Measurements from ENCODE around the gene LARGE1. TPM values are rescaled to one million over a fixed set of nuclear protein-coding genes. Genes with fewer than 3 reads are reported as not detected.

Gene LARGE1
- polyA plus RNA-seq (2013): 0.53 TPM

- H3K36me3 ChIP-seq (ENCODE audit: control insufficient read depth in 4 of 4, insufficient read depth in 4 of 4, low read length in 3 of 4): no peaks in the 10 kb centered on the region
- POLR2A ChIA-PET: no interaction called here
- H3K27ac ChIP-seq (ENCODE audit: insufficient read depth in 1 of 2, low read depth in 1 of 2, low read length in 2 of 2, poor library complexity in 1 of 2, severe bottlenecking in 2 of 2): no peak within 1 kb of the TSS
- H3K4me1 ChIP-seq (ENCODE audit: control extremely low read depth in 1 of 4, control insufficient read depth in 4 of 4, insufficient read depth in 4 of 4, low read length in 3 of 4): peaks cover 3 to 32% (median 21%) of the 10 kb centered on the region in 4 experiments
- WGBS (ENCODE audit: insufficient coverage): 0% methylated on average over 10 of the region's 47 CpGs
- peak in 2 of 3 donors; percentile 6 to 27 for DNase-seq
- no peaks in the 10 kb centered on the region for H3K9me3 ChIP-seq (ENCODE audit: control extremely low read depth in 1 of 5, control insufficient read depth in 4 of 5, insufficient read depth in 2 of 5, low read depth in 1 of 5, low read length in 4 of 5)
- H3K27me3 ChIP-seq (replicated peaks in 2 of 5; ENCODE audit: control insufficient read depth in 4 of 5, insufficient read depth in 5 of 5, low read length in 4 of 5): peaks cover 20 to 60% (median 34%) of the 10 kb centered on the region in 5 experiments
- H3K4me3 ChIP-seq (ENCODE audit: control insufficient read depth in 1 of 7, extremely low read depth in 1 of 7, insufficient read depth in 4 of 7, low read depth in 2 of 7, low read length in 6 of 7): peak within 1 kb of the TSS; percentile 37 to 79 (median 67)
- CTCF ChIA-PET: interaction anchor here (1.4 kb wide), 1 partner anchor 16 kb away, joined by 3 read pairs; no protein-coding TSS in a partner anchor
Measured at GRCh38 chr22:33920197-33920540, at the start of gene LARGE1. LARGE1 (minus strand) TSS chr22:33920476.

GRCh38 chr22:33969045-33969444 lies 48.8 kb upstream of the LARGE1 start:
- no peak for DNase-seq
- H3K4me1 ChIP-seq (ENCODE audit: control extremely low read depth in 1 of 4, control insufficient read depth in 4 of 4, insufficient read depth in 4 of 4, low read length in 3 of 4): no peaks in the 10 kb centered on the region
- POLR2A ChIA-PET: no interaction called here
- peaks cover 0 to 5% (median 0%) of the 10 kb centered on the region in 5 experiments for H3K9me3 ChIP-seq (ENCODE audit: control extremely low read depth in 1 of 5, control insufficient read depth in 4 of 5, insufficient read depth in 2 of 5, low read depth in 1 of 5, low read length in 4 of 5)
- CTCF ChIA-PET: no interaction called here
- no peak overlapping the region for H3K4me3 ChIP-seq (ENCODE audit: control insufficient read depth in 1 of 7, extremely low read depth in 1 of 7, insufficient read depth in 4 of 7, low read depth in 2 of 7, low read length in 6 of 7)
- H3K27ac ChIP-seq (ENCODE audit: insufficient read depth in 1 of 2, low read depth in 1 of 2, low read length in 2 of 2, poor library complexity in 1 of 2, severe bottlenecking in 2 of 2): no peak overlapping the region
- no peaks in the 10 kb centered on the region for H3K27me3 ChIP-seq (replicated peaks in 2 of 5; ENCODE audit: control insufficient read depth in 4 of 5, insufficient read depth in 5 of 5, low read length in 4 of 5)
- H3K36me3 ChIP-seq (ENCODE audit: control insufficient read depth in 4 of 4, insufficient read depth in 4 of 4, low read length in 3 of 4): no peaks in the 10 kb centered on the region

DNA sequence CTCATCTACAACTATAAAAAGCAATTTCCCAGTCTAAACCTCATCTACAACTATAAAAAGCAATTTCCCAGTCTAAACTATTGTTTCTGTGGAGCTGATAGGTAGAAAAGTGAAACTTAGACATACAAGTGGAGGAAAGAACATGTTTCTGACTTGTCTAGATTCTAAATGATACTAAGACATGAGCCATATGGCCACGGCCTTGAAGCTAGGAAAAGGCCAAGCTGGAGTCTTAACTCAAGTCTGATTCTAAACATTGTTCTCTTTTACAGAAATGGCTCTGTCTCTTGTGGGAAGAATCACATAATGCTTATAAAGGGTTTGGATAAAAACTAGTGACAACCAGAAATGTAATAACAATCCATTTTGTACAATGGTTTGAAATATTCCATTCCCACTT lies 43.8 kb upstream of the LARGE1 start:
- POLR2A ChIA-PET: no interaction called here
- Histone ChIP-seq H3K36me3 (ENCODE audit: control insufficient read depth in 4 of 4, insufficient read depth in 4 of 4, low read length in 3 of 4) (no peaks in the 10 kb centered on the region), H3K9me3 (ENCODE audit: control extremely low read depth in 1 of 5, control insufficient read depth in 4 of 5, insufficient read depth in 2 of 5, low read depth in 1 of 5, low read length in 4 of 5) (peaks cover 0 to 2% (median 0%) of the 10 kb centered on the region in 5 experiments), H3K27ac (ENCODE audit: insufficient read depth in 1 of 2, low read depth in 1 of 2, low read length in 2 of 2, poor library complexity in 1 of 2, severe bottlenecking in 2 of 2) (no peak overlapping the region), H3K4me1 (ENCODE audit: control extremely low read depth in 1 of 4, control insufficient read depth in 4 of 4, insufficient read depth in 4 of 4, low read length in 3 of 4) (no peaks in the 10 kb centered on the region), H3K4me3 (ENCODE audit: control insufficient read depth in 1 of 7, extremely low read depth in 1 of 7, insufficient read depth in 4 of 7, low read depth in 2 of 7, low read length in 6 of 7) (no peak overlapping the region), H3K27me3 (replicated peaks in 2 of 5; ENCODE audit: control insufficient read depth in 4 of 5, insufficient read depth in 5 of 5, low read length in 4 of 5) (no peaks in the 10 kb centered on the region)
- no peak for DNase-seq
- WGBS (ENCODE audit: insufficient coverage): 71% methylated on average over 1 of the region's 1 CpG
- CTCF ChIA-PET: no interaction called here

DNA sequence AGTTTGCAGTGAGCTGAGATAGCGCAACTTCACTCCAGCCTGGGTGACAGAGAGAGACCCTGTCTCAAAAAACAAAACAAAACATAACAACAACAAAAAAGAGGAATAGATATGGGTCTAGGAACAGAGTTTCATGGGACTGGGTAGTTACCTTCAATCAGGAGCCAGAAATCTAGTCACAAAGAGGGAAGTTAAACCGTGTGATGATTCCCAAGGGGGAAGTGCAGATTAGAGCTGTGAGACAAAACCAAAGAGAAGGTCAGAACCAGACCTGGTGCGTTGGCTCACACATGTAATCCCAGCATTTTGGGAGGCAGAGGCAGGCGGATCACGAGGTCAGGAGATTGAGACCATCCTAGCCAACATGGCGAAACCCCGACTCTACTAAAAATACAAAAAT lies 42.1 kb upstream of the LARGE1 start:
- Histone ChIP-seq H3K4me3 (ENCODE audit: control insufficient read depth in 1 of 7, extremely low read depth in 1 of 7, insufficient read depth in 4 of 7, low read depth in 2 of 7, low read length in 6 of 7) (no peak overlapping the region), H3K4me1 (ENCODE audit: control extremely low read depth in 1 of 4, control insufficient read depth in 4 of 4, insufficient read depth in 4 of 4, low read length in 3 of 4) (no peaks in the 10 kb centered on the region), H3K9me3 (ENCODE audit: control extremely low read depth in 1 of 5, control insufficient read depth in 4 of 5, insufficient read depth in 2 of 5, low read depth in 1 of 5, low read length in 4 of 5) (peaks cover 0 to 2% (median 0%) of the 10 kb centered on the region in 5 experiments), H3K36me3 (ENCODE audit: control insufficient read depth in 4 of 4, insufficient read depth in 4 of 4, low read length in 3 of 4) (no peaks in the 10 kb centered on the region), H3K27ac (ENCODE audit: insufficient read depth in 1 of 2, low read depth in 1 of 2, low read length in 2 of 2, poor library complexity in 1 of 2, severe bottlenecking in 2 of 2) (no peak overlapping the region), H3K27me3 (replicated peaks in 2 of 5; ENCODE audit: control insufficient read depth in 4 of 5, insufficient read depth in 5 of 5, low read length in 4 of 5) (no peaks in the 10 kb centered on the region)
- DNase-seq: no peak
- ChIA-PET CTCF (no interaction called here), POLR2A (no interaction called here)
- 83% methylated on average over 6 of the region's 7 CpGs for WGBS (ENCODE audit: insufficient coverage)

DNA sequence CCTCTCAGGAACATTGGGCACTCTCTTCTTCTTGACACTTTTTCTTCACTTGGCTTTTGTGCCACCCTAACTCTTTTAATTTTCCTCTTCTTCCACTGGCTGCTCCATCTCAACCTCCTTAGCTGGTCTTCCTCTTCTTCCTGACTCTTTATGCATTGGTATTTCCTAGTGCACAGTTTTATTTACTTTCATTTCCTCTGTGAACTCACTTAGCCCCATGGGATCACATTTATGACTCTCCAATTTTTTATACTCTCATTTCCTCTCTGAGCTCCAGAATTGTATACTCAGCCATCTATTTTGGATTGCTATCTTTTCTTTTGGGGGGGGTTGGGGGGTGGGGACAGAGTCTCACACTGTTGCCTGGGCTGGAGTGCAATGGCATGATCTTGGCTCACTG lies 38.5 kb upstream of the LARGE1 start:
- CTCF ChIA-PET: no interaction called here
- no peak for DNase-seq
- H3K4me3 ChIP-seq (ENCODE audit: control insufficient read depth in 1 of 7, extremely low read depth in 1 of 7, insufficient read depth in 4 of 7, low read depth in 2 of 7, low read length in 6 of 7): no peak overlapping the region
- POLR2A ChIA-PET: no interaction called here
- H3K9me3 ChIP-seq (ENCODE audit: control extremely low read depth in 1 of 5, control insufficient read depth in 4 of 5, insufficient read depth in 2 of 5, low read depth in 1 of 5, low read length in 4 of 5): peaks cover 0 to 2% (median 0%) of the 10 kb centered on the region in 5 experiments
- H3K4me1 ChIP-seq (ENCODE audit: control extremely low read depth in 1 of 4, control insufficient read depth in 4 of 4, insufficient read depth in 4 of 4, low read length in 3 of 4): no peaks in the 10 kb centered on the region
- no peaks in the 10 kb centered on the region for H3K27me3 ChIP-seq (replicated peaks in 2 of 5; ENCODE audit: control insufficient read depth in 4 of 5, insufficient read depth in 5 of 5, low read length in 4 of 5)
- H3K27ac ChIP-seq (ENCODE audit: insufficient read depth in 1 of 2, low read depth in 1 of 2, low read length in 2 of 2, poor library complexity in 1 of 2, severe bottlenecking in 2 of 2): no peak overlapping the region
- no peaks in the 10 kb centered on the region for H3K36me3 ChIP-seq (ENCODE audit: control insufficient read depth in 4 of 4, insufficient read depth in 4 of 4, low read length in 3 of 4)

GRCh38 chr22:33957086-33957485 lies 36.8 kb upstream of the LARGE1 start:
- no peak for DNase-seq
- no peaks in the 10 kb centered on the region for H3K4me1 ChIP-seq (ENCODE audit: control extremely low read depth in 1 of 4, control insufficient read depth in 4 of 4, insufficient read depth in 4 of 4, low read length in 3 of 4)
- no peak overlapping the region for H3K4me3 ChIP-seq (ENCODE audit: control insufficient read depth in 1 of 7, extremely low read depth in 1 of 7, insufficient read depth in 4 of 7, low read depth in 2 of 7, low read length in 6 of 7)
- 65% methylated on average over 3 of the region's 4 CpGs for WGBS (ENCODE audit: insufficient coverage)
- no peaks in the 10 kb centered on the region for H3K9me3 ChIP-seq (ENCODE audit: control extremely low read depth in 1 of 5, control insufficient read depth in 4 of 5, insufficient read depth in 2 of 5, low read depth in 1 of 5, low read length in 4 of 5)
- H3K27me3 ChIP-seq (replicated peaks in 2 of 5; ENCODE audit: control insufficient read depth in 4 of 5, insufficient read depth in 5 of 5, low read length in 4 of 5): no peaks in the 10 kb centered on the region
- H3K27ac ChIP-seq (ENCODE audit: insufficient read depth in 1 of 2, low read depth in 1 of 2, low read length in 2 of 2, poor library complexity in 1 of 2, severe bottlenecking in 2 of 2): no peak overlapping the region
- CTCF ChIA-PET: no interaction called here
- H3K36me3 ChIP-seq (ENCODE audit: control insufficient read depth in 4 of 4, insufficient read depth in 4 of 4, low read length in 3 of 4): no peaks in the 10 kb centered on the region
- POLR2A ChIA-PET: no interaction called here

DNA sequence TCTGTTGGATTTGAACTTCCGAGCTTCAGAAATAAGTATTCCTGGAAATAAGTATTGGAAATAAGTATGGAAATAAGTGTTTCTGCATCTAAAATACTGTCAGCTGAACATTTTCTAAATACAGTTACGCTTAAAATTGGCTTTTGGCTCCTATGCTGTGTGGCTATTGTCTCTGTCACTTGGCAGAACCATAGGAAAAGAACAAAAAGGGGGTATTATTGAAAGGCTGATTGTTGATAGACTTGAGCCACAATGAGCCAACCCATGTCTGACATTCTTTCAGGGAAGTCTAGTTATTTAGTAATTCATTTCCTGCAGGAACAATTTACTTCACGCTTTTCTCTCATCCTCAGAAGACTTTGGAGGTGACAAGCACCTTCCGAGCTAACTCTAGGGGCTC lies 32.5 kb upstream of the LARGE1 start:
- Histone ChIP-seq H3K9me3 (ENCODE audit: control extremely low read depth in 1 of 5, control insufficient read depth in 4 of 5, insufficient read depth in 2 of 5, low read depth in 1 of 5, low read length in 4 of 5) (peaks cover 0 to 4% (median 0%) of the 10 kb centered on the region in 5 experiments), H3K27me3 (replicated peaks in 2 of 5; ENCODE audit: control insufficient read depth in 4 of 5, insufficient read depth in 5 of 5, low read length in 4 of 5) (no peaks in the 10 kb centered on the region)

More for the DNA sequence above, 32.5 kb upstream of the LARGE1 start:
- H3K36me3 ChIP-seq (ENCODE audit: control insufficient read depth in 4 of 4, insufficient read depth in 4 of 4, low read length in 3 of 4): no peaks in the 10 kb centered on the region
- ChIA-PET CTCF (no interaction called here), POLR2A (no interaction called here)
- DNase-seq: no peak
- H3K4me3 ChIP-seq (ENCODE audit: control insufficient read depth in 1 of 7, extremely low read depth in 1 of 7, insufficient read depth in 4 of 7, low read depth in 2 of 7, low read length in 6 of 7): no peak overlapping the region
- no peak overlapping the region for H3K27ac ChIP-seq (ENCODE audit: insufficient read depth in 1 of 2, low read depth in 1 of 2, low read length in 2 of 2, poor library complexity in 1 of 2, severe bottlenecking in 2 of 2)
- 100% methylated on average over 1 of the region's 4 CpGs for whole genome bisulfite sequencing (ENCODE audit: insufficient coverage)
- no peaks in the 10 kb centered on the region for H3K4me1 ChIP-seq (ENCODE audit: control extremely low read depth in 1 of 4, control insufficient read depth in 4 of 4, insufficient read depth in 4 of 4, low read length in 3 of 4)
